GM12892 (cell line): ENCODE measurements around the gene KDM1A.

ENCODE experiments used
- POLR2A ChIP-seq: IDR thresholded peaks from 2 replicates; pipeline ENCODE4 v1.6.1; 2011; ENCODE audit warnings: low read depth, low read length, control low read depth
- POLR2AphosphoS5 ChIP-seq: IDR thresholded peaks from 2 replicates; pipeline ENCODE4 v1.6.1; 2011; ENCODE audit warnings: low read depth, low read length, control low read depth
- TAF1 ChIP-seq: IDR thresholded peaks from 2 replicates; pipeline ENCODE4 v1.6.1; 2011; ENCODE audit warnings: low read depth, mild to moderate bottlenecking, control low read depth, low read length, borderline replicate concordance

DNA sequence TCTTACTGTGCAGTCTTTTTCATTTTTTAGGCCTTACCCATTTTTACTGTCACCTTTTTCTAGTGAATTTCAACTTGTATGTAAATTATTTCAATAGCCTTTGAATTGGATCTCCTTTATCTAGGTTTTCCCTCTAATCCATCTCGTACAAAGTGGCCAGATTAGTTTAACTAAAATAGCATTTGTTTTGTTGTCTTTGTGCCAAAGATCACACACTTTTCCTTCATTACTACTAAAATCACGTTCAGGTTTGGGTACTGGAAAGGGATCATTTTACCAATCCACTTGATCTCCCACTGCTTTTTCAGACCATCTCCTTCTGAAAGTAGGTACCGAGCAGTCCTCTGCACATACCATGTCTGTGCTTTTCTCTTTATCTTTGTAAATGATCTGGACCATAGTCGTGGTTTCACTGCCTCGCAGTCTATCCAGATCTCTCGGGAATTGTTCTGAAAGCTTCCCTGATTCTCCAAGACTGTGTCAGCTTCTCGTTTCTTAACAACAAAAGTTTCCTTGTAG, 20.1 kb downstream of the KDM1A start:
- TF ChIP-seq POLR2AphosphoS5 (no peak), TAF1 (no peak), POLR2A (no peak)
